GM12878 (cell line): ENCODE results near the gene TAS2R19.

Experiments used
- EGR1 ChIP-seq, 2 experiments: IDR thresholded peaks; 1 replicate in 1 of 2; 2 replicates in 1 of 2; pipeline ENCODE4 v1.6.1; 2011 to 2012; ENCODE audit warnings: low read depth in 2 of 2, low read length in 2 of 2, borderline replicate concordance in 1 of 2, mild to moderate bottlenecking in 1 of 2, moderate library complexity in 1 of 2
- EZH2 ChIP-seq: IDR thresholded peaks from 2 replicates; pipeline ENCODE4 v1.6.1; 2012; ENCODE audit warnings: low read depth, mild to moderate bottlenecking, control low read depth, inconsistent platforms, low read length, borderline replicate concordance; ENCODE audit not compliant: control insufficient read depth
- MXI1 ChIP-seq: fragments of 150-350 bp; IDR thresholded peaks from 2 replicates; pipeline ENCODE4 v1.6.1; 2011; ENCODE audit warnings: low read depth, mild to moderate bottlenecking, inconsistent platforms, low read length, improper control_type of control experiment
- NFYB ChIP-seq: IDR thresholded peaks from 2 replicates; pipeline ENCODE4 v1.6.1; 2011; ENCODE audit warnings: low read depth, mild to moderate bottlenecking, low read length, improper control_type of control experiment, moderate library complexity; ENCODE audit not compliant: insufficient read depth
- RAD21 ChIP-seq: IDR thresholded peaks from 2 replicates; pipeline ENCODE4 v1.6.1; 2011; ENCODE audit warnings: mild to moderate bottlenecking, low read depth, low read length, moderate library complexity; ENCODE audit not compliant: insufficient read depth
- TAF1 ChIP-seq: IDR thresholded peaks from 2 replicates; pipeline ENCODE4 v1.6.1; 2011; ENCODE audit warnings: mild to moderate bottlenecking, low read depth, low read length, borderline replicate concordance
- USF2 ChIP-seq: IDR thresholded peaks from 2 replicates; pipeline ENCODE4 v1.6.1; 2011; ENCODE audit warnings: low read depth, low read length, improper control_type of control experiment, borderline replicate concordance
- ZNF274 ChIP-seq: IDR thresholded peaks from one replicate; pipeline ENCODE4 v1.8.0; 2011; ENCODE audit not compliant: insufficient read length, insufficient read depth
- TF ChIP-seq, protein P1 (sequence below), 3 experiments: IDR thresholded peaks in 2 of 3; conservative IDR thresholded peaks in 1 of 3; 2 replicates each; pipeline ENCODE4 v1.5.1; 2011; ENCODE audit warnings: low read depth in 3 of 3, low read length in 3 of 3, mild to moderate bottlenecking in 3 of 3, control low read depth in 2 of 3, moderate library complexity in 2 of 3, inconsistent platforms in 1 of 3, mixed read lengths in 1 of 3; ENCODE audit not compliant: control insufficient read depth in 2 of 3, insufficient read depth in 1 of 3; ENCODE audit errors: extremely low read depth in 1 of 3

- TF ChIP-seq MXI1 (no peak), ZNF274 (no peak), TAF1 (no peak), RAD21 (no peak), NFYB (no peak), USF2 (no peak), EZH2 (no peak), EGR1 (IDR thresholded peaks at IDR 0.05; ENCODE audit: borderline replicate concordance in 1 of 2, low read depth in 2 of 2, low read length in 2 of 2) (no peak)
- TF ChIP-seq, protein P1, sequence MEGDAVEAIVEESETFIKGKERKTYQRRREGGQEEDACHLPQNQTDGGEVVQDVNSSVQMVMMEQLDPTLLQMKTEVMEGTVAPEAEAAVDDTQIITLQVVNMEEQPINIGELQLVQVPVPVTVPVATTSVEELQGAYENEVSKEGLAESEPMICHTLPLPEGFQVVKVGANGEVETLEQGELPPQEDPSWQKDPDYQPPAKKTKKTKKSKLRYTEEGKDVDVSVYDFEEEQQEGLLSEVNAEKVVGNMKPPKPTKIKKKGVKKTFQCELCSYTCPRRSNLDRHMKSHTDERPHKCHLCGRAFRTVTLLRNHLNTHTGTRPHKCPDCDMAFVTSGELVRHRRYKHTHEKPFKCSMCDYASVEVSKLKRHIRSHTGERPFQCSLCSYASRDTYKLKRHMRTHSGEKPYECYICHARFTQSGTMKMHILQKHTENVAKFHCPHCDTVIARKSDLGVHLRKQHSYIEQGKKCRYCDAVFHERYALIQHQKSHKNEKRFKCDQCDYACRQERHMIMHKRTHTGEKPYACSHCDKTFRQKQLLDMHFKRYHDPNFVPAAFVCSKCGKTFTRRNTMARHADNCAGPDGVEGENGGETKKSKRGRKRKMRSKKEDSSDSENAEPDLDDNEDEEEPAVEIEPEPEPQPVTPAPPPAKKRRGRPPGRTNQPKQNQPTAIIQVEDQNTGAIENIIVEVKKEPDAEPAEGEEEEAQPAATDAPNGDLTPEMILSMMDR (IDR thresholded peaks at IDR 0.05 in 2 of 3, conservative IDR thresholded peaks at IDR 0.05 in 1 of 3; ENCODE audit: control insufficient read depth in 2 of 3, extremely low read depth in 1 of 3, insufficient read depth in 1 of 3, low read depth in 3 of 3, low read length in 3 of 3) = no peak
Observed at GRCh38 chr12:11007608-11008007, 14.8 kb downstream of the TAS2R19 start.
